Neutrophil (primary cell): ENCODE results near the gene ZBTB40.
A peak's percentile ranks its signal among the peaks of the same experiment; 100 is the strongest.

Source experiments
- H3K27ac ChIP-seq: fragments of 200-600 bp; sonication (generic); 2 replicates; pipeline ENCODE4 v1.5.1; 2016; ENCODE audit warnings: mild to moderate bottlenecking, moderate library complexity
- H3K27me3 ChIP-seq: fragments of 200-600 bp; sonication (generic); 2 replicates; pipeline ENCODE4 v1.6.0; 2016; ENCODE audit warnings: mild to moderate bottlenecking
- H3K36me3 ChIP-seq: fragments of 200-600 bp; sonication (generic); 2 replicates; pipeline ENCODE4 v1.5.1; 2017
- H3K4me1 ChIP-seq, 2 experiments: fragments of 200-600 bp in 1 of 2; sonication (generic) in 1 of 2; 1 replicate in 1 of 2; 2 replicates in 1 of 2; pipeline versions ENCODE4 v1.5.1 to v1.6.1; 2013 to 2016; ENCODE audit warnings: low read depth in 1 of 2, low read length in 1 of 2, mild to moderate bottlenecking in 1 of 2, moderate library complexity in 1 of 2; ENCODE audit not compliant: control insufficient read depth in 1 of 2, insufficient read depth in 1 of 2
- H3K4me3 ChIP-seq, 2 experiments: fragments of 200-600 bp in 1 of 2; sonication (generic) in 1 of 2; 1 replicate in 1 of 2; 2 replicates in 1 of 2; pipeline ENCODE4 v1.5.1; 2013 to 2016; ENCODE audit warnings: low read depth in 1 of 2, low read length in 1 of 2, mild to moderate bottlenecking in 1 of 2, moderate library complexity in 1 of 2
- H3K9me3 ChIP-seq: fragments of 200-600 bp; sonication (generic); 2 replicates; pipeline ENCODE4 v1.5.1; 2016
- CTCF ChIP-seq: fragments of 200-600 bp; sonication (generic); IDR thresholded peaks from 2 replicates; pipeline ENCODE4 v1.5.1; 2016; ENCODE audit warnings: antibody characterized with exemption

The ZBTB40 gene

GRCh38 chr1:22494943-22495579 lies 43.4 kb downstream of the ZBTB40 start:
- H3K9me3 ChIP-seq, result no peaks in the 10 kb centered on the region
- peak overlapping the region; percentile 63 for H3K27ac ChIP-seq
- H3K4me3 ChIP-seq, result peak overlapping the region in 1 of 2 experiments; percentile 48
- no peak for TF ChIP-seq CTCF
- H3K27me3 ChIP-seq, result no peaks in the 10 kb centered on the region
- no peaks in the 10 kb centered on the region for H3K36me3 ChIP-seq
- peaks cover 26 to 28% of the 10 kb centered on the region in 2 experiments for H3K4me1 ChIP-seq

- peaks cover 20 to 23% of the 10 kb centered on the region in 2 experiments for H3K4me1 ChIP-seq
- H3K36me3 ChIP-seq, result peaks cover 4% of the 10 kb centered on the region
Observed at GRCh38 chr1:22496536-22497160, 45.0 kb downstream of the ZBTB40 start.

GRCh38 chr1:22498463-22498862 lies 46.8 kb downstream of the ZBTB40 start:
- Histone ChIP-seq H3K27ac (no peak overlapping the region), H3K9me3 (no peaks in the 10 kb centered on the region), H3K4me1 (peaks cover 20% of the 10 kb centered on the region in 2 experiments), H3K36me3 (peaks cover 12% of the 10 kb centered on the region), H3K4me3 (no peak overlapping the region), H3K27me3 (no peaks in the 10 kb centered on the region)
- TF ChIP-seq CTCF, result no peak

More at GRCh38 chr1:22496536-22497160, 45.0 kb downstream of the ZBTB40 start:
- Histone ChIP-seq H3K27ac (no peak overlapping the region), H3K9me3 (no peaks in the 10 kb centered on the region), H3K27me3 (no peaks in the 10 kb centered on the region), H3K4me3 (no peak overlapping the region)
- TF ChIP-seq CTCF, result no peak

- TF ChIP-seq CTCF, result no peak
- Histone ChIP-seq H3K27me3 (no peaks in the 10 kb centered on the region), H3K4me3 (no peak overlapping the region), H3K9me3 (no peaks in the 10 kb centered on the region), H3K27ac (no peak overlapping the region), H3K4me1 (peaks cover 4 to 7% of the 10 kb centered on the region in 2 experiments), H3K36me3 (peaks cover 15% of the 10 kb centered on the region)
Observed at GRCh38 chr1:22500058-22500457, 48.4 kb downstream of the ZBTB40 start.

- H3K4me1 ChIP-seq, result peaks cover 0 to 3% of the 10 kb centered on the region in 2 experiments
- no peaks in the 10 kb centered on the region for H3K9me3 ChIP-seq
- no peak for TF ChIP-seq CTCF
- no peak overlapping the region for H3K4me3 ChIP-seq
- H3K27me3 ChIP-seq, result no peaks in the 10 kb centered on the region
- no peak overlapping the region for H3K27ac ChIP-seq
- peaks cover 15% of the 10 kb centered on the region for H3K36me3 ChIP-seq
Observed at GRCh38 chr1:22500471-22500870, 48.8 kb downstream of the ZBTB40 start.
